Measurements from ENCODE around the gene SLC9A9.
"Not testable (repeated sequence)": the region's sequence is repeated elsewhere in the genome, so short reads cannot be mapped to it uniquely, and the experiment has no call there.

SLC9A9 gene

DNA sequence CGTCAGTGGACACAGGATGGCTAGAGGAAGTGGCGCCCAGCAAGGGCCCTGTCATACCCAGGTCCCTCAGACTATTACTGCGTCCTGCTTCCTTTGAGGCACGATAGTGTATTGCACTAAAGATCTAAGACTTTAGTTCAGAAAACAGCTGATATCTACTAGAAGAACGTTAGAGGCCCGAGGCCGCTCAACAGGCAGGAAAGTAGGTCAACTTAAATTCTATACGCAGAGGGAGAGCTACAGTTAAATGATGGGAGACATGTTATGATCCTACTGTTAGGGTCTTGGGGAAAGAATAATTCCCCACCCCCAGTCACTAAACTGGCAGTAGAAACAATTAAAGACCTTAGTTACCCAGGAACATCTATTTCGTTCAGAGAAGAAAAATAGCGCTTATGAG, 410.9 kb downstream of the SLC9A9 start:
- no peak for DNase-seq

DNA sequence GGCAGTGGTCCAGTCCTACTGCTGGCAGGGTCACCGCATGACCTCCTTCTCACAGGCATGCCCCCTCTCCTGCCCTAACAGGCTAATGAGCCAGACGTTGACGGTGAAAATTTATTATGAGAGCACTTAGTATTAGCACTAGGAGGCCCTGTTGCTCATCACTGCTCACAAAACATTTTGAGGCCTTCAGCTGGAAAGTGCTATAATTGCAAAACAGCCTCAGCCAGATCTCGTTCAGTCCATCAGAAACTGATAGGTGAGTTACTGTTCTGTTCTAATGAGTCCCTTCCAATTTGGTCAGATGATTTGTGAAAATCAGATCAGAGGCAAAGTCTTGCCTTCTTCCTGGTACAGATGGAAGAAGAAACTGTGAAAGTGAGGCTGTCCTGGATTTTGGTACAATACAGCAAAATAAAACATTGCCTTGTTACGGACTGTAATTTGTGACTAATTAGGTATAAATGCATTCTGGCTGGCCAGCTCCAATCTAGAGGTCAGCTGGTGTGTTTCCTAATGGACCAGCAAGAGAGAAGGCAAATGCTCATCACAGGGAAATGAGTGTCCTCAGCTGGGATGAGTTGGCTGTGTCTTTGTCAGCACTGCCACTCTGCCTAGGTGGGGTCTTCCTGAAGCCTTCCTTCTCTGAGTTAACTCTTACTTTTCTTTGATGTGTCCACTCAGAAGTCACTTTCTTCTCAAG, 411.9 kb downstream of the SLC9A9 start:
- DNase-seq, result no peak

DNA sequence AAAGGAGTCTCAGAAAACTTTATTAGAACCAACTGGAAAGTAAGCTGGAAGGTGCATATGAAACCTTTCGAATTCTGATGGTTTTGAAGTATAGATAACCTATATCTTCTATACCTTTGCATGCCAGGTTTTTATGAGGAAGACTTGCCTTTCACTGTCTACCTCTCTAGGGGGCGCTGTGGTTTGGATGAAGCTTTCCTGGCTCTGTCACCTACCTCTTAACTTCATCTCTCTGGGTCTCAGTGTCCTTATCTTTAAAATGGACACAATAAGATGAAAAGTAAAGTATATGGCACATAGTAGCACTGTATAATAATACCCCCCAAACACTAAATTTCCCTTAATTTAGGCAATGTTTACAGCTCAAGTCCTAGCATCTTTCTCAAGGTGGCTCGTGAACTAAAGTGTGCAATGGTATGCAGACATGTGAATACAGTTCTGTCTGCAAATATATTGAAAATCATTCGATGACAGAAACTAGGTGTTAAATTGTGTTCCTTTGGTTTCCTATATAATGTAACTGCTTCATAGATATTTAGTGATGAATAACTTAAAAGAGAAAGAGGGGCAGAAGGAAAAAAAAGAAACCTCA, 414.4 kb downstream of the SLC9A9 start:
- DNase-seq, result no peak

DNA sequence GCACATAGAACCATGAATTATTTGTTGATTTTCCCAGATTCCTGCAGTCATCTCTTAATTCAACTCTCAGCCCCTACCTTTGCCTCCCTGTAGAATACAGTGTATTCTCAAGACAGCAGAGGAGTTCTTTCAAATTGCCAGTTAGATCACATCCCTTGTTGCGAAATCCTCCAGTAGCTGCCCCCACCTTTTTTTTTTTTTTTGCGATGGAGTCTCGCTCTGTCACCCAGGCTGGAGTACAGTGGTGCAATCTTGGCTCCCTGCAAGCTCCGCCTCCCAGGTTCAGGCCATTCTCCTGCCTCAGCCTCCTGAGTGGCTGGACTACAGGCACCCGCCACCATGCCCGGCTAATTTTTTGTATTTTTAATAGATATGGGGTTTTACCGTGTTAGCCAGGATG, 417.0 kb downstream of the SLC9A9 start:
- not testable (repeated sequence) for DNase-seq

DNA sequence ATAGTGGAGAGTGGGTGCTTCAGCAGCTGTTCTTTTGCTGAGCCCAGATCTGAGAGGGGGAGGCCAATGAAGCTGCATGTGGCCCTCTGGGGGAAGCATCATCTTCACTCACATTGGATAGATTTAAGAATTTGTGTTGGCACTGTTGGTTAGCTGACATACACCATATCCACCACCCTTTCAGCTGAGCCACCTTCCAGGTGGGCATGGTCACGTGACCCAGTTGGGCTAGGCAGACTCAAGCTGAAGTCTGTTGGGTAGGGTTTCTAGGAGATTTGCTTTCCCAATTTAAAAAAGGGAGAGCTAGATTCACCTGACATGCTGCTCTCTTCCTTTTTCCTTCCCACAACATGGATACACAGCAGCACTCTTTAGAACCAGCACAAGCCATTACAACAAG, 417.7 kb downstream of the SLC9A9 start:
- DNase-seq, result no peak

DNA sequence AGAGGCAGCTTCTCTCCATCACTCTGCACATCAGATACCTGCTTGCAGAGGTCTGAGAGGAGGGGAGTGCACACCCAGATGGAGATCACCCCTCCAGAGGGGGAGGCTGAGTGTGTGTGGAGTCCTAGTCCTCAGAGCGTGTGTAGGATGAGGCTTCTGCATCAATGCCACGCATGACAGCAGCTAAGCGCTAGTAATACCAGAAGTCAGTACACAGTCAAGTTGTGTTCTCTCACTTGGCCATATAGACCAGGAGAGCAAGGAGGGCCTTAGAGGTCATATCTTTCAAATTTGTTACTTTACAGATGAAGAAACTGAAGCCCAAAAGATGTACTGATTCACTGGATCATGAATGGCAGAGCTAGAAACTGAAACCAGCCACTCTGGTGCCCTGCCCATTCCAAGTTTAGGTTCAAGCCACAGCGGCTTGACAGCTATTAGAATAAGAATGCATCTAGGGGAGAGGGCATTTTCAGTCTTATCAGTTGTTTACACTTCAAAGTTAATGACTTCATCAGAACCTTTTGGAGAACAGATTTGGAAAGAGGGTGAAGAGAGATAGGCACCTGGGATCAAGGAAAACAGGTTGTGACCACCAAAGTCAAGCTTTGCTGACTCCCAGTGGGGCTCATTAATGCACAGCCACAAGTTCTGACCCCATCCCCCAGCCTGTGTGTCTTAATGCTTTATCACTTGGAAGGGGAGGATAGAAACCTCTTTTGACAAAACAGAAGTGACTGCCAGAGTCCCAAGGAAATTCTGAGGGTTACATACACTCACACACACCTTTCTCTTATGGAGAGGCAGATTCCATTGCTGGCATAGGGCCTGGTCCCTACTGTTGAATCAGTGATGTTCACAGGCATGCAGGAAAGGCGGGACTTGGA, 418.4 kb downstream of the SLC9A9 start:
- no peak for DNase-seq

DNA sequence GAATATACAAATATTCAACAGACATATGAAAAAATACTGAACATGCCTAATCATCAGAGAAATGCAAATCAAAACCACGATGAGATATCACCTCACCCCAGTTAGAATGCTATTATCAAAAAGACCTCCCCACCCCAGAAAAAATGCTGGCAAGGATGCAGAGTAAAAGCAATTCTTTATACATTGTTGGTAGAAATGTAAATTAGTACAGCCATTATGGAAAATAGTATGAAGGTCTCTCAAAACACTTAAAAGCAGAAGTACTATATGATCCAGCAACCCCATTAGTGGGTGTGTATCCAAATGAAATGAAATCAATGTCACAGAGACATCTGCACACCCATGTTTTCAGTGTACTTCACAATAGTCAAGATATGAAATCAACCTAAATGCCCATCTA, 420.0 kb downstream of the SLC9A9 start:
- no peak for DNase-seq

DNA sequence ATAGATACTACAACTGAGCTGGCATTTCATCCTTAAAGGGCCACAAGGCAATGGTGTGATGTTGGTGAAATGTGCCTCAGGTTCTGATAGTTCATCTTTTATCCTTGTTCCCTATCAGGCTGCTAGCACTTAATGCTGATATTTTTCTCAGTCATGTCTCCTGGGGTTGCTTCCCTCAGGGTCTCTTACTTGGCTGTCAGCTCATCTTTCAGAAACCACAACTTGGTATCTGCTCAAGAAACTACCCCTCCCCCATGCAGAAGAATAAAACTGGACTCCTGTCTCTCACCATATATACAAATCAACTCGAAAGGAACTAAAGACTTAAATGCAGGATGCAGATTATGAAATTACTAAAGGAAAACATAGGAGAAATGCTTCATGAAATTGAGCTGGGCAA, 420.6 kb downstream of the SLC9A9 start:
- DNase-seq, result no peak

DNA sequence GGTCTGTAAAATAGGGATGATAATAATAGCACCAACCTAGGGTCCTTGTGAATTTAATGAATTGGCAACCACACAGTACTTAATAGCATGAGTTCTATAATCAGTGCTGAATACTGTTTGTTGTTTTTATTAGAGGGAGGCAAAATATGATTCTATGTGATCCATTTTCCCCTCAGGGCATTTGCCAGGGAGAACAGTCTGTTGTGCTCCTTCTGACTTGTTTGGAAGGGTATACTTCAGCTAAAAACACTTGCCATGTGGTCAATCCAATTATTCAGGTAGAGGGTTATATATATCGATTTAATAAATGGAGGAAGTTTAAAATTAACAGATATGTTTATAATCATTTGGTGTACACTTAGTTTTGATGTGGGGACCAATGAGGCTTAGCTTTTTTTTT, 423.4 kb downstream of the SLC9A9 start:
- DNase-seq, result no peak

DNA sequence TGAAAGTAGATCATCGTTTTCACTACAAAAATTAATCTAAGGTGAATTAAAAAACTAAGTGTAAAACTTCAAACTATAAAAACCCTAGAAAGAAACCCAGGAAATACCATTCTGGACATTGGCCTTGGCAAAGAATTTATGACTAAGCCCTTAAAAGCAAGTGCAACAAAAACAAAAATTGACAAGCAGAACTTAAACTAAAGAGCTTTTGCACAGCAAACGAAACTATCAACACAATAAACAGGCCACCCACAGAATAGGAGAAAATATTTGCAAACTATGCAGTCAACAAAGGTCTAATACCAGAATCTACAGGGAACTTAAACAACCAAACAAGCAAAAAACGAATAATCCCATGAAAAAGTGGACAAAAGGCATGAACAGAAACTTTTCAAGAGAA, 426.7 kb downstream of the SLC9A9 start:
- DNase-seq, result no peak

DNA sequence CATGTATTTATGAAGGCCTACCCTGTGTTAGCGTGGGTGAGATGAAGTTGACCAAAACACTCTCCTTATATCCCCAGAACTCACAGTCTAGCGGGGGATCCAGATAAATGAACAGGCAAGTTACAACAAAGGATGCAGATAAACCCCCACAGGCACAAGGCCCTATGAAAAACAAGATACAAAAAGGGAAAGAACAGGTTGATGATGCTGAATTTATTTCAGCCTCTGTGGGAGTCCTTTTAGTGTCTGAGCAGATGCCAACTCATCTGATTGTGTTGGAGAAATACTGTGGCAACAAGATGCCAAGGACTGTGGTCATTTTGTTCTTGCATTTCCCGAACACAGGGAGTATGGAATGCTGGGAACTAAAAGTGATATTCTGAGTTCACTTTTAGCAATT, 428.7 kb downstream of the SLC9A9 start:
- no peak for DNase-seq

DNA sequence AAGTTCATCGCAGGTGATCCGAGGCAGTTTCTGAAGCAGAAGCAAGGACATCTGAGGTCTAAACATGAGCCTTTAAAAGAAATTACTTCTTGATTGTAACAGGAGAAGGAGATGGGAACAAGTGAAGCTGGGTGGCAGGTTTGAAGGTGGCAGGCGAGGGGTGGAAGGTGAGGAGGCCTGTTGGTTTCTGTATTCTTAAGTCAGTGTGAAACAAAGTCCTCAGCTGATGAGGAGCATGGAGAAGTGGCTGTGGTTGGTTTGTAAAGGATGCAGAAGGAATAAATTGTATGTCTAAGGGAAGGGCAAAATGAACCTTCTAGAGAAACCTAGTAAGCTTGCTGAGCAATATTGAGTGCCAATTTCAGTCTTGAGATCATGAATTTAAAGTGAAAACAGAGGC, 429.9 kb downstream of the SLC9A9 start:
- DNase-seq, result no peak

DNA sequence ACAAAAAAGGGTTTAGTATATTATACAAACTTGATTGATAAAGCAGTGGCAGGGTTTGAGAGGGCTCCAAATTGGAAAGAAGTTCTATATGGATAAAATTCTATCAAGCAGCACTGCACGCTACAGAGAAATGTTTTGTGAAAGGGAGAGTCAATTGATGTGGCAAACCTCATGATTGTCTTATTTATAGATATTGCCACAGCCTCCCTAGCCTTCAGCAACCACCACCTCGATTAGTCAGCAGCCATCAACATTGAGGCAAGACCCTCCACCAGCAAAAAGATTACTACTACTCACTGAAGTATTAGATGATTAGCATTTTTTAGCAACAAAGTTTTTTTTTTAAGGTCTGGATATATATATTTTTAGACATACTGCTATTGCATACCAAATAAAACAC, 432.0 kb downstream of the SLC9A9 start:
- no peak for DNase-seq

DNA sequence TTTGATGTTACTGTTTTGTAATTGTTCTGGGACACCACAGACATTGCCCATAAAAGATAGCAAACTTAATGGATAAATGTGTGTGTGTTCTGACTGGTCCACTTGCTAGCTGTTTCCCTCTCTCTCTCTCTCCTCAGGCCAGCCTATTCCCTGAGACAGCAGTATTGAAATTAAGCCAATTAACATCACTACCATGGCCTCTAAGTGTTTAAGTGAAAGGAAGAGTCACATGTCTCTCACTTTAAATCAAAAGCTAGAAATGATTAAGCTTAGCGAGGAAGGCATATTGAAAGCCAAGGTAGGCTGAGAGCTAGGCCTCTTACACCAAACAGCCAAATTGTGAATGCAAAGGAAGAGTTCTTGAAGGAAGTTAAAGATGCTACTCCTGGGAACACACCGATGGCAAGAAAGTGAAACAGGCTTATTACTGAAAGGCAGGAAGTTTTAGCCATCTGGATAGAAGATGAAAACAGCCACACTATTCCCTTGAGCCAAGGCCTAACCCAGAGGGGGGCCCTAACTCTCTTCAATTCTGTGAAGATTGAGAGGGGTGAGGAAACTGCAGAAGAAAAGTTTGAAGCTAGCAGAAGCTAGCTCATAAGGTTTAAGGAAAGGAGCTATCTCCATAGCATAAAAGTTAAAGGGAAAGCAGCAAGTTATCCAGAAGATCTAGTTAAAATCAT, 433.6 kb downstream of the SLC9A9 start:
- DNase-seq, result no peak

DNA sequence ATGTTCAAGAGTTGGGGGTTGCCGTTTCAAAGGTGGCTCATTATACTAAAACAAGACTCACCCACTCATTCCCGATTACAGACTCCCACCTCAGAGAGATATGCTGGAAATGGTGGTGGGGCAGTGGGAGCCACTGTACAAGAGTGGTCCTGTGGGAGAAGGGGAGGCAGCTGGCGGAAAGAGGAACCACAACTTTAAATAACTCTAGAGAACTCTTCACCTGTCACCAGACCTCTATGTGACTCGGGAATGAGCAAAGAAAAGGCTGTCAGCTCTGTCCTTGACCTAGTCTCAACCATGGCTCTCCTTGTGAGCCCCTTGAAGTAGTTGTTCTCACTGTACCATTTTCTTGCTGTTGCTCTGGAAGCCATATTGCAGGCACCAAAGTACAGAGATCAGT, 434.9 kb downstream of the SLC9A9 start:
- DNase-seq, result no peak

DNA sequence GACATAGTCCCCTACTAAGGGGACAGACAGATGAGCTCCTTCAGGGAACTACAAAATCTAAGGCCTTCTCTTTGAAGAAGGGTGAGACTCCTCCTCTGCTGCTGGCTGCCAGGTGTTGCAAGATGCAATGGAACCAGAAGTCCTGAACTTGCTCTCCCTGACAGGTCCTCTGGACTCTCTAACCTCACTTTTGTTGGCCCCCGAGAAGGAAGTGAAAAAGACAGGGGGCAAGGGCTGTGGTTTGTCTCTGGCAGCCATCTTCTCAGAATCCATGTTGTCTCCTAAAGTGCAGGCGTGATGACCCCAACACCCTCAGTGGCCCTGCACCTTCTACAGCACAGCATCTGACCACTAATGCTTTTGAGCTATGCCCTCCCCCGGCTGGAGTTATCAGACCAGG, 436.2 kb downstream of the SLC9A9 start:
- DNase-seq, result no peak

DNA sequence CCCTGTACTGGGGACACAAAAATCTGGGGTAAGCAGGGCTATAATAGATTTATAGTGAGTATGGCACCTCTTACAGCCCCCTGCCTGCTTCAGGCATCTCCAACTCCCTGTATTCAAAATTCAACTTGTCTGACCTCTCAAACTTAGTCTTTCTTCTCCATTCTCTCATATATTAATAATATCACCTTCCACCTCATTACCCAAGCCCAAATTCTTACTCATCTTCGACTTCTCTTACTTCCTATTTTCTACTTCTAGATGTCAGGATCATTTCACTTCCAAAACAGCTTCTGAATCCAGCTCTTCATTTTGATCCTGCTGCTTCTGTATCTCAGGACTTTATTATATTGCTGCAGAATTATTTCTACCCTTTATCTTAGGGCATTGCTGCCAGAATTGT, 438.0 kb downstream of the SLC9A9 start:
- DNase-seq, result no peak

DNA sequence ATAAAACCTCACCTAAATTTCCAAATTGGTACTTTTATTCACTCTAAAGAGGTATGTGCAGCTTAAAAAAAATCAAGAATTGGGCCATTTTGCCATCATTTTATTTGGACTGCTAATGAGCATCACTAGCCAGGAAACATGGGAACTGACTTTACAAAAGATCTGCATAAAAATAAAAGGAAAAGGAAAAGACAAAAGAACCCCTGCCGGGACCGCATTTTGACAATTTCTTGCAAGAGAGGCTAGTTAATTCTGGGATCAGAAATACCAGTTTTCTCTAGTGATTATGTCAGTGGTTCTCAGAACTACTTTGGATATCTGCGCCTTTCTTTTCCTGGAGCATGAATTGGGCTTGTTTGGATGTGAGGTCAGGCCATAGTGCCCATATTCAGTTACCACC, 439.5 kb downstream of the SLC9A9 start:
- DNase-seq, result no peak

DNA sequence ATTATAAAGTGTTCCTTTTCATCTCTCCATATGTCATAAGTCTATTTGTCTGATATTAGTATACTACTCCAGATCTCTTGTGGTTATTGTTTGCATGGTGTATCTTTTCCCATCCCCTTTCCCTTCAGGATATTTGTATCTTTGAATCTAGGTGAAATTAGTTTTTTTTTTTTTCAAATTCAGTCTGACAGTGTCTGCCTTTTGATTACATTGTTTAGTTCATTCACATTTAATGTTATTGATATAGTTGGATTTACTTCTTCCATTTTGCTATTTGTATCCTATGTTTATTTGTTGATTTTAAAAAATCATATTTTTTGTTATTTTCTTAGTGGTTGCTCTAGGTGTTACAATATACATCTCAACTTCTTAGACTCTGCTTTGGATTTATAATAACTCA, 445.7 kb downstream of the SLC9A9 start:
- DNase-seq, result no peak

DNA sequence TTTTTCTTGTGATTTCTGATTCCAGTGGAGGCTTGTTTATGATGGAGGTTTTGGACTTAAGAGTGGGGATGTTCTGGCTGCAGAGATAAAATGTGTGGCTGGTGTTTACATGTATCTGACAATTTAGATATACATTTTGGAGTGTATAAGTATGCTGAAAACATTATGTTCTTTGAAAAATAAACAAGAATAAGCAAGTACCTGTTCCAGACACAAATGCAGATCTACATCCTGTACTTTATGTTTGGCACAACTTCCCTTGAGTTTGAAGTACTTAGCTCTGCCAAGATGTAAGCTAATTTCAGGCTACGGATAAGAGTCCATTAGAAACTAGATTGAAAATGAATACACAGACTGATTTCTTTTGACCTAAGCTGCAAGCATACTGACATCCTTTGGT, 451.5 kb downstream of the SLC9A9 start:
- no peak for DNase-seq

DNA sequence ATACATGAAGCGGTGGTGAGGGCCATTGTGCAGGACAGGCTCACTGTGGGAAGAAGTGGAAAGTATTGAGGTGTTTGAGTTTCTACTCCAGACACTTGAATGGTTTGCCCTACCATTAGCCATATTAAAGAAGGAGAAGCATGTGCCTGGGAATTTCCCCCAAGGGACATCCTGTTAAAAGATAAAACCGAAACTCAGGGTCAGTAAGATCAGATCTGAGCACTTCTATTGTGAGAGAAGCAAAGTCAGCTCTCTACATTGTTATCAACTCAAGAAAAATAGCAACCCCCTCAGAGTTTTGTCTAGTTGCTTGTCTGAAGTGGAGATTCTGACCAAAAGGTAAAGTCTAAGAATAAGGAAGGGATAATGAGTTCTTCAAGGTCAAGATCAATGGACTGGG, 458.9 kb downstream of the SLC9A9 start:
- no peak for DNase-seq

DNA sequence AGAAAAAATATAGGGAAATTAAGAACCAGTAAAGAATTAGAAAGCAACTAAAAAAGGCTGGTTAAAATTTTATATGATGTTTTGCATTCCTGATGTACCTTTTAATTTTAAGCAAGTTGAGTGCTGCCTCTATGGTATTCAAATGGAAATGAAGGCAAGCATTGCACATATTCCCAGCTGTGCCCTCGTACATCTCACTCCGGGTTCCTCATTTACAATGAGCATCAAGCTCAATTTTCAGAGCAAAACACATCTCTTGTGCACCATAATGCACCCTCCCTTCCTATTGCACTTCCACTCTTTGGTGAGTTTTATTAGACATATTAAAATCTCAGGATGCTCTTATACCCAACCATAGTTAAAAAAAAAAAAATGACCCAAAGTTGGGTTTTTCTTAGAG, 460.8 kb downstream of the SLC9A9 start:
- DNase-seq, result no peak

DNA sequence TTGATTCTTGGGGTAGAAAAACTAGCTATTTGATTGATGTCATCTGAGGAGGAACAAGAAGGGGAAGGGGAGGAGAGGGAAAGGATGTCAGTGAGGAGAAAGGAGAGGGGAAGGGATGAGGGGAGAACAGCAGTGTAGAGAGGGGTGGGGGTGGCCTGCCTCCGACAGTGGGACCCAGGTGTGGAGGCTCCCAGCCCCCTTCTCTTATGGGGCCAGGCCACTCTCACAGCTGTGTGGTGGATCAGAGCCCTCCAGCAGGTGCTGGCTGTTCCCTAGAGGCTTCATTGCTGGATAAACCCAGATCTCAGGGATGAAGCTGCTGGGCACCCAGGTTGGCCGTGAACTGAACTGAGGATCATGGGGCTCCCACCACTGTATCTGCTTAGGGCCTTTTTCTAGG, 464.2 kb downstream of the SLC9A9 start:
- no peak for DNase-seq

DNA sequence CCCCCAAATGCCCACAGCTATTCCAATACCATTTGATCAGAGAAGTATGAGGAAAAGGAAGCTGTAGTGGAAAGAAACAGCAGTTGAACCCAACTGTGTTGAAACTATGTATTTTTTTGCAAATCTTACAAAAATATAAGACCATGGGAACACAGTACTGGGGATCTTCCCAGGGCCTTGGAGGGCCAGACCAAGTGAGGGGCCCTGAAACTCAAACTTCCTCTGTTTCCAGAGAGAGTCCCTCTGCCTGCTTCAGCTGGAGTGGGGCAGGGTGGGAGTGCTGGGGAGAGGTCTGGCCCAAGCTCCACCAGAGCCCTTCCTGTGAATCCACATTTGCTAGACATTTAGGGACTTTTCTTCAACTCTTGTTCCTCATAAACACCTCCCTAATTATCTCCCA, 464.8 kb downstream of the SLC9A9 start:
- DNase-seq, result no peak
